NCI-H2107 treated with DMSO at 0.1 percent for 48 hours (cell line): ENCODE results near the gene TRIM22.

Experiments used
- DNase-seq: peaks from one replicate; lab custom pipeline; 2025; ENCODE audit not compliant: unreplicated experiment; lab: John Stamatoyannopoulos, UW

TRIM22 gene

GRCh38 chr11:5737670-5738392 is 48.2 kb downstream of the TRIM22 start:
- DNase-seq, result no peak

- DNase-seq, result no peak
Observed at GRCh38 chr11:5738431-5738830, 48.8 kb downstream of the TRIM22 start.

- DNase-seq, result no peak
Observed at GRCh38 chr11:5746614-5747013, 57.0 kb downstream of the TRIM22 start.

DNA sequence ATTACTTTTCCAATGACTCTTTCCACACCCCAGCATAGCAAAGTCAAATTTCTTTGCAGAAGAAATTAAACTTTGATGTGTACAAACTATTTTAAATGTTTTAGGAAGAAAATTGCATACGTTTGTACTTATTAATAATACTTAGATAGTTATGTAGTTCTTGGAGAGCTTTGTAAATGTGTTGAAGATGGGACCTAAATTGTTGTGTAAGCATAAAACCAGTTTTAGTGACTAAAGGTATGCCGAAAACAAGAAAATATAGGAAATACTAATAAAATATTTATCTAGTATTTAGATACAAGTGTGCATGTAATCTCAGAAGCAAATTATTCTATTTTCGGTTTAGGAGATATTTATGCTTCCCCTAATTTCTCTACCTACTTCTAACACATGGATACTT is 60.2 kb downstream of the TRIM22 start:
- no peak for DNase-seq

GRCh38 chr11:5753943-5754342 is 64.4 kb downstream of the TRIM22 start, which contains the start of gene OR52N4:
OR52N4 (plus strand) TSS chr11:5754243; CDS start chr11:5754741, 498 bp downstream.
- DNase-seq, result no peak
